ENCODE data around the gene CCHCR1.

- TF ChIP-seq CTCF (IDR thresholded peaks at IDR 0.05; ENCODE audit: insufficient read depth, low read length, poor library complexity, severe bottlenecking) = no peak
- TF ChIP-seq EZH2phosphoT487 (conservative IDR thresholded peaks at IDR 0.05; ENCODE audit: low read length) = no peak
These were observed 44.9 kb upstream of the CCHCR1 start for GRCh38 chr6:31202259-31203166.
